ENCODE measurements around the gene TMEM178B.
A peak's percentile ranks its signal among the peaks of the same experiment; 100 is the strongest.

The TMEM178B gene

DNA sequence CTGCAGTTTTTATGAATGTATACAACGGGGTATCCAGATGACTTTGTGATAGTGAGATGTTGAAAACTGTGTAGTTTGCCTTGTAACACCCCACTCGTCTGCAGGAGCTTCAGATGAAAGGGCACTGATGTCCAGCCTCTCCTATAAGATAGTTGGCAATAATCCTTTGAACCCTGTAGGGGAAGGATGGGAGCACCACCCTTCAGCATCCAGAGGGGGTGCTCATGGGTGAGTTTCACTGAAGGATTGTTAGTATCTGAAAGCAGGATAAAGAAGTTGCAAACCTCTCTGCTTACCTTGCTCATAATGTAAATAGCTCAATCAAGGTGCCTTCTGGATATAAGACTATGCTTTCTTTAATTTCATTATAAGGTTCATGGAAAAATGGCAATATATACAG, 201.5 kb downstream of the TMEM178B start:
- FAIRE-seq = no peak

DNA sequence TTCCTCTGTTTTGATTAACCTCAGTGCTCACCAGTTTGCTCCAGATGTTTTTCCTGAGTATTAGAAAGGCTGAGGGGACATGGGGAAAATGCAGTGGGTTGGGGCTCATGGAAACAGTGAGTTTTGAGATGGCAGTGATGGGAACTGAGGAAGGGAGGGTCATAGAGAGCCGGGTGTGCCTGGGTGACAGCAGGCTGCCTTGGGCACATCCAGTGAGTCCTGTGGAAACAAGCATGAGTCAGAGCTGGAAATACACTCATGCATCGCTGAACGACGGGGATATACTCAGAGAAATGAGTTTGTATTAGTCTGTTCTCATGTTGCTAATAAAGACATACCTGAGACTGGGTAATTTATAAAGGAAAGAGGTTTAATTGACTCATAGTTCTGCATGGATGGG, 202.2 kb downstream of the TMEM178B start:
- no peak for FAIRE-seq

DNA sequence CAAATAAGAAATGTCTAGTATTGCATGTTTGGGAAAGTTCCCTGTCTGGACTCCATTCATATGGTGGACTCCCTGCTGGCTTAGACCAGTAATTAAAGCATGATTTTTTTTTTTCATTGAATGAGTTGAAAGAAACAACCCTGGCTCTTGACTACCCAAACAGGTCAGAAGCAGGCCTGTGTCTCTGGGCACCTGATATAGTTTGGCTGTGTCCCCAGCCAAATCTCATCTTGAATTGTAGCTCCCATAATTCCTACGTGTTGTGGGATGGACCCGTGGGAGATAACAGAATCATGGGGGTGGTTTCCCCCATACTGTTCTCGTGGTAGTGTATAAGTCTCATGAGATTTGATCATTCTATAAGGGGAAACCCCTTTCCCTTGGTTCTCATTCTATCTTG, 206.2 kb downstream of the TMEM178B start:
- no peak for FAIRE-seq

DNA sequence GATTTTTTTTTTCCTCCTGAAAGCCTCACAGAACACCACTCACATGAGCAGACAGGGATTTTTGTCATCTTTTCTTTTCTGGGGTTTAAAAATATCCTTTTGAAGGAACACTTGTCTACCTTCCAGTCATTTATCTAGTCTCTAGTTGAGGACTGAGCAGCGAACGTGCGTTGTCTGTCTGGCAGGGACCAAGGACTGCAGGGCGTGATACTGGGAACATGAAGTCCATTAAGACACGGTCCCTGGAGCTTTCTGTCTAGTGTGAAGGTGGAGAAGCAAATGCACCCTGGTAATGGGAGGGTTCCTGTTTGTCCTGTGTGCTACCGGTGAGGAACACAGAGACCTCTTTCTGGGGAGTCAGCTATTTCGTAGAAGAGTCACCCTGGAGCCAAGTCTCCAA, 207.4 kb downstream of the TMEM178B start:
- no peak for FAIRE-seq

DNA sequence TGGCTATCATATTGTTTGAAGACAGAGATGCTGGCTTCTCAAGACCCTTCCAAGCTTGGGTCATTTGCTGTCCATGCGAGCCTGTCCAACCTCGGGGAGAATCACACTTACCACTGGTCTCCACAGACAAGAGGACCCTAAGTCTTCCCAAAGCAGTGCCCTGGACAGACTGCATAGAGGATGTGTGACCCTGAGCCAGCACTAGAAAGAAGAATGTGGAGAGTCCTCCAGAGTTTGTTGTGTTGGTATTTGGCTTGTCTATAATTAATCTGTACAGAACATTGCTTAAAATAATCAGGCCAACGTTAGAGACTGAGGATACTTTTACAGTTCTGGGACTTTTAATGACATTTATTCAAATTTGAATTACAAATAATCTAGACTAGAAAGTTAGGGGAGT, 212.7 kb downstream of the TMEM178B start:
- FAIRE-seq = no peak

DNA sequence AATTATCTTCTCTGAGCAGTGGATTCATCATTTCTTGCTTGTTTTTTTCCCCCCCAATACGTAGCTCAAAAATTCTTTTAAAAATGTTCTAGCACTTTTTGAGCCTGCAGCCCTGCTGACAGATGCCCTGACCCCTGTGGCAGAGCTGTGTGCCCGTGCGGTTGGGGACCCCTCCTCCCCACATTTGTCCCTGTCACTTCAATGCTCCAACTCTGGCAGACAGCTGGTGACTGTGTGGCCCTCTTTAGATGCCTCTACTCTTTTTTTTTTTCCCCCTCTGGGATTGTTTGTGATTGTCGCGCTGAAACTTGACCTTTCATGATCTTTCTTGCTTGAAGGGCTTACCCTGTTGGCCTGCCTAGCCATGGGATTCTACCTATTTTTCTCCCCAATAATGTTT, 214.1 kb downstream of the TMEM178B start:
- FAIRE-seq = no peak

DNA sequence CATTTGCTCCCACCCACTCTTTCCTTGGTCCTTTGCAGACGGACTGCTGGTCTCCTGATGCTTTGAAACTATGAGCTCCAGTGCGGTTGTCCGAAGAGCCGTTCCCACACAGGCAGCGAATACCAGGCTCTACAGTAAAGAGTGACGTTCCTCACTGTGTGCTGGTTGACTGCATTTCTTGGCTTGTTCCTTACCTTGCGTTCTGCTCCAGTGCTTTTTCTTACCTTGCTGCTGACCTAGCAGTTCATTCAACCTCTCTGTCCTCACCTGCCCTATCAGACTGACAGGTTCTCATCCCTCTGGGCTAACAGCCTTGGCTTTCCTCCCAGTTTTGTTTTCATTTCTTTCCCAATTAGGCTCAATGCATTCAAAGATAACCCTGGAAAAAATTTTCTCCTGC, 214.8 kb downstream of the TMEM178B start:
- FAIRE-seq = no peak

DNA sequence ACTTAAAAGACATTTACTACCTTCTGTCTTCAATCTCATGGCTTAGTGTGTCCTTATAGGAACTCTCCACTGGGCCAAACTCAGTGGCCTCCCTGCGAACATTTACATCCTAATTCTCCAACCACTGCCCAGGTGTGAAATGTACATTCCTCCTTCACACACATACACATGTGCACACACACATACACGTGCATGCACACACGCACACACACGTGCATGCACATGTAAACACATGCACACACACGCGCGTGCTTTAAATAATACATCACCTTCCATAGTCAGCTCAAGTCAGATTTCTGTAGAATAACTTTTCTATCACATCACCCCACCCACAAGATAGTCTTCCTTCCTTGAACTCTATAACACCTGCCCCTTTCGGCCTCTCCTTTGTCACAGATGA, 216.5 kb downstream of the TMEM178B start:
- FAIRE-seq = no peak

DNA sequence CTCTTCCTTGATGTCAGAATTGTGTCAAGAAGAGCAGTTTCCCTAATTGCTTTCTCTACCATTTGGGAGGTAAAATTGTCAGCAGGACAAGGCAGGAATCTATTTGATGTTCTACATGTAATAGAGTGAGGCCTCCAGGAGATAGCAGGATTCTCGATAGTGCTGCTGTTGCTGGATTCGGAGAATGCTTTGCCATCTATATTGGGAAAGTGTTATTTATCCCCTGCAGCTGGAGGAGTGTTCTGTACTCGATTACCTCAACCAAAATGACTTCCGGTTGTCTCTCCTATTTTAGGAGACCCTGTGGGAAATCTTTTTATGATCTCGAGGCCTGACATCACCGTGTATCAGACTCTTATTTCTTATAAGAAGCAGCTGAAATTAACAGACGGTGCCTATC, 217.1 kb downstream of the TMEM178B start:
- no peak for FAIRE-seq

DNA sequence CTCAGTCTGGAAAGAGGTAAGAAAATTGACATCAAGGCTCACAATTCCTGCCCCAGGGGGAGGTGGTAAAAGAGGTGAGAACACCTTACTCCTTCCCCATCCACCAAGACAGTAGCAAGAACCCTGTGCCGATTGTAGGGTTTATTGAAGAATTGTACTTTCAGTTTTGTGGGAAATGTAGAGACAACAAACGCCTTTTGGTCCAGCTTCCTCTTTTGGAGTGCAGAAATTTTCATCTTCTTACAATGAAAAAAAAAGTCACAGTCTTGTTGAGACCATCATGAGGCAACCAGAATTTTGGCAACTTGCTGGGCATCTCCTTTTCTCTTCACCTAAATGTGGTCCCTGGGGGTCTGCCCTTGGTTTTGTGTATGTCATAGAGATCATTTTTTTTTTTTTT, 217.7 kb downstream of the TMEM178B start:
- no peak for FAIRE-seq

DNA sequence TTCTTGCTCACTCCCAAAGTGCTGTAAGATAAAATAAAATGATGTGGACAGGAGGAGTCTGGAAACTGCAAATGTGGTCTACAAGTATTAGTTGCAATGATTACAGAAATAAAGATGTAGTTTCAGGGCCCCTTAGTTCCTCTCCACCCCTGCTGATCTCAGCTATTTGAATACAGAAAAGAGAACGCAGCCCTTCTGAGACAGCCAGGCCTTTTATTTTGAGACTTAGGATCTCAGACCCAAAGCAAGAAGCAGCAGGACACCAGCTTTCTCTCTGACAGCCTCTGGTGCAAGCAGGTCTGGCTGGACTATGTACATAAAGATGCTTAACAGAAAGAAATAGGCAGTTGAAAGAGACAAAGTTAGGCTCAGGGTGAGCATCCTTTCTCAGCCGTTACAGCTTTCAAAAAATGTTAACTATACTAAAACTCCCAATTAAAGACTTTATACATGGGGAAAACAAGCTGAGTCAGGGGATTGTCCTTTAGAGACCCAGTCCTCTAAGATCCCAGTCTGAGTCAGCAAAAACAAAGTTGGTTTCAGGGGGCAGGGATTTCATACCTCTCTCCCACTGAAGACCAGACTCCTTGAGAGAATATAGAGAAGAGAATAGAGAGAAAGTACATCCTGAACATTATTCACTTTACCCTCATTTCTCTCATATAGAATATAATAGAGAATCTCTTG, 220.4 kb downstream of the TMEM178B start:
- no peak for FAIRE-seq

DNA sequence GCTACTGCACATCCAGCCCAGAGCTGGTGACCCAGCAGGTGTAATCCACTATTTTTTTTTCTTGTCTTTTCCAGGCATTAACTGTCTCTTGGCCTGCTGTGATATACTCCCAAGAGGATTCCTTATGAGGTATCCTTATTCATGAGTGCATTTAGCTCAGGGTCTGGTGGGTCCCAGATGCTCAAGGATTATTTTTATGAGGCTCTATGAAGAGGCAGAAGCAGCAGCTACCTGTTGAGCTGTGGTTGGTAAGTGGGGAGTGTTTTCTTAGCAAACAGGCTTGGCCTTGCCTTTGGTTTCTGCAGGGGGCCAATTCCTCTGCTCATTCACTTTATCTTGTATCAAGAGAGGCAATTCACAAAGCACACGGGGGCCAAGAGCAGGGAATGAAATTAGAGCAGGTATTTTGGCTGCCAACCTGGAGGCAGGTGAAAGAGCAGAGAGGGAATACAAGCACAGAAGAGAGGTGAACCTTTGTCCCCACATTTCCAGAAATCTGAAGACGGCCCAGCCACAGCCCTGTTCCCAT, 221.6 kb downstream of the TMEM178B start:
- no peak for FAIRE-seq

DNA sequence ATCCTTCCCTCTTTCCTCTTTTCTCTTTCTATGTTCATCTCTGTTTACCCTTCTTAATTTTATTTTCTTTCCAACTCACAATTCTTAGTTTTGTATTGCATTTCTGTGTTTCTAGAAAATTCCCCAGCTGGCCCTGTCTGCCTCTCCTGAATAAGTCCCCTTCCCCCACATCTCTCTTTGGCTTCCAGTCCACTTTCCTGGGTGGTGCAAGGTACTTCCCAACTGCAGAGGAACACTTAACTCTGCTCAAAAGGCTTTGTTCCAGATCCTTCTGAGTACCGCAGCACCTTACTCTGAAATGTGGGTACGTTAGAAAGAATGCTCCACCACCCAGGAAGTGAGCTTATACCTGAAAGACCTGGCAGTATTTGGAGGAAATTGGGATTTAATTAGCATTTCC, 227.0 kb downstream of the TMEM178B start:
- FAIRE-seq = no peak

DNA sequence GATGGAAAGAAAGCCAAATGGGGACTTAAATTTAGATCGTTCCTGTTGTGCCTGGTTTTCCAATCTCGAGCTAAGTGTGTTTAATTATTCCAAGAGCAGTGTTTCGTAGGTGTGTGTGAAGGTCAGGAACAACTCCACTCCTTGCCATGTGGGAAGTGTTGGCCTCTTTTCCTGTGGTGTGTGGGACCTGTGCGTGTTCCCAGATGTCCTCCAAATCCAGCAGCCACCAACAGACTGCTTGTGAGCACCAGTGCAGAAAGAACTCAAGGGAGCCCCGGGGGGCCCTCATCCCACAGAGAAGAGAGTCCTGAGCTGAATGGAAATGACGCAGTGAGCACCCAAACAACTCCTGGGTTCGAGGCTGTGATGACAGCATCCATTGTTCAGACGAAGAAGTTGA, 227.7 kb downstream of the TMEM178B start:
- FAIRE-seq = no peak

DNA sequence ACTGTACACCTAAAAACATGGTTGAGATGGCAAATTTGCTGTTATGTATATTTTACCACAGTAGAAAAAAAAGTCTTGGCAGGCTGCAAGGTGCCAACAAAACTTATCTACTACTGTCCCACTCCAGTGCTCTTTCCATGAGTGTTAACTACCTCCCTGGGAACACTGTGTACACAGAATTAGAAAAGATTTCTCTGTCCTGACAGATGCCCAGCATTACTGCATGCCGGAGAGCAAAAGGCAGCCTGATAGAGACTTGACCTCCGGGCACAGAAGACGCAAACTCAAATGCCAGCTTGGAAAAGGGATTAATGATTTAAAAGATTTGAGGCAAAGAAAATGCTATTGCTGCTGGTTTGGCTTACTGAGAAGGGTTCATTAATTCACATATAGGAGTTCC, 228.8 kb downstream of the TMEM178B start:
- FAIRE-seq = no peak

DNA sequence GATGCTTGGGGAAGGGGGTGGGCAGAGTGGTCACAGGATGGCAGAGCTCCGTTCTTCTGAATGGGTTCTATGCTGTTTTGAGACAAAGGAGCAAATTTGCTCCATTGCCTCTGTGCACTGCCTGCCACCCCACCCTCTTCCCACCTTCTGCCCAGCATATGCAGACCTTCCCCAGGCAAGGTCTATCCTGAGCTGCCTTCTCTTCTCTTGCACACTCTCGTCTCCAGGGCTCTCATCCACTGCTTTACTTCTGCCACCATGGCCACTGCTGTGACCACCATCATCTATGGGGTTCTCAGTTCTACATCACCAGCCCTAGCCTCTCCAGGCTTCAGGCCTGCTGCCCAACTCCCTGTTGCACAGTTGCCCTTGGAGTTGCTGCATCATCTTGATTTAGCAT, 230.4 kb downstream of the TMEM178B start:
- no peak for FAIRE-seq

DNA sequence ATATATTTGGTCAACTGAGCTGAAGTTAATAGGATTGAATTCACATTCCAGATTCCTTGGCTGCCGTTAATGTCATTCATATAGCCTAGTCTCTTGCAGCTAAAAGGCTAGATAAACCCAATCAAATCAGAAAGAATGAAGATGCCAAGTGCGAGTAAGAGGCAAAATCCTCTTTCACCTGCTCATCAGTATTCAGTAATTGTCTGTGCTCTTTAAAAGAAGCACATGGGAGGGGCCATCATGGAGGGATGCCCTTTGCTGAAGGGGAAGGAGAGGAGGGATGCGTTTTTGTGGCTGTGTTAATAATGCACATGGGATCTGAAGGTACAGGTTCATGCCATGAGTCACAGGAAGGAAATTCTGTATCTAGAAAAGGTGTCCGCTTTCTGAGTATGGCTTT, 232.2 kb downstream of the TMEM178B start:
- no peak for FAIRE-seq

DNA sequence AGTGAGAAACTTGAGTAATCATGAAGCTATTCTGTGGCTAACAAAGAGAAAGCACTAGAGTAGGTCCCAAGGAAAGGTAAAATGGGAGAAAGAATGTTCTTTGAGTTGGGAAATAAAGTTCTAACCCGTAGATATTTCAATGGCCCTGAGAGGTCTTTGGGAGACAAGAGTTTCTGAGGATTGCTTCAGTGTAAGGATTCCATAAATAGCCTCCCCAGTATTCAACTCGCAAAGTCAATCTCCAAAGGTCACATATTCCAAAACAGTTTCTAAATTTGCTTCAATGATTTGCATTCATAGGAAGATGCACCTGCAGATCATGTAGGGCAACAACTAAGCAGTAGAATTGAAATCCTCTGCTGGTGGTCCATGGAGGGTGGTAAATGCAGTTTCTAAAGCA, 238.5 kb downstream of the TMEM178B start:
- FAIRE-seq = no peak

DNA sequence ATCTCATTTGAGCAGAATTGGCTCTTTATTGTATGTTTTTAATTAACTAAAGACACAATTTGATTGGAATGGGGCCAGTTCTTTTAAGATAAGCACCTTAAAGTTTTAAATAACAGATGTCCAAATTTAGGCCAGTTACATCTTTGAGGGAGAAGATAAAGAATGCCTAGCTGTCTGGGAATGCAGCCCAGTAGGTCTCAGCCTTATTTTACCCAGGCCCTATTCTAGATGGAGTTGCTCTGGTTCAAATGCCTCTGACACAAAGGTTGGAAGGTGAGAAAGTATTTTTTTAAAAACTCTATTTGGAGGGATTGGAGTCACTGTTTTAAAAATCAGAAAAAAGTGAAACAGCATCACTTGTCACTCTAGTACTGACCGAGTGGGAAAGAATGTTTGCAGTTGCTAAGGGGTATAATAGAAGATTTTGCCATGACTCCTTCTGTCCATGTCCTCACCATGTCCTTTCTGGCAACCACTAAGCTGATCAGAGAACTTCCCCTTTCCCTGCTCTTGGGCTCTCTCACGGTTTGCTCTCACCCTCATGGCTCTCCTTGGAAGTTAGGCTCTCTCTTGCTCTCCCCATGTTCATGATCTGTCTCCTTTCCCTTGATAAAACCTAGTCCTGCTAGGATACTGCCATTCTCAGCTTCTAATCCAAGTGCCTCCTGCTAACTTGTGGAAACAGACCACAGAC, 239.1 kb downstream of the TMEM178B start:
- no peak for FAIRE-seq

DNA sequence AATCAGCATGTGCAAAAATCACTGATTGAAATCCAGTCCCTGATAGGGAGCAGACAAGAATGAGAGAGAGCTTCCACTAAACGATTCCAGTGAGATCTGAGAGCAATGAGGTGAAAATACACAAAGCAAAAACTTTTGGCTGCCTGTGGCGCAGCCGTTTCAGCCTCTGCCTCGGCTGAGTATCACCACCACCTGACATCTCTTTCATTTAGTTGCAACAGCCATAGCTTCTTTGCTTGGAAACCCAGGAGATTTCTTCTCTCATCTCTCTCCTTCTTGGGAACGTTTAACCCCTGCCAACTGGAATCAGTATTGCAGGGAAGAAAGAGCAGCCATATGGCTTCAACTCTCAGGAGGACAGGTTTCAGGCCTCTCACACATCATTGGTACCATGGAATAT, 240.0 kb downstream of the TMEM178B start:
- no peak for FAIRE-seq

DNA sequence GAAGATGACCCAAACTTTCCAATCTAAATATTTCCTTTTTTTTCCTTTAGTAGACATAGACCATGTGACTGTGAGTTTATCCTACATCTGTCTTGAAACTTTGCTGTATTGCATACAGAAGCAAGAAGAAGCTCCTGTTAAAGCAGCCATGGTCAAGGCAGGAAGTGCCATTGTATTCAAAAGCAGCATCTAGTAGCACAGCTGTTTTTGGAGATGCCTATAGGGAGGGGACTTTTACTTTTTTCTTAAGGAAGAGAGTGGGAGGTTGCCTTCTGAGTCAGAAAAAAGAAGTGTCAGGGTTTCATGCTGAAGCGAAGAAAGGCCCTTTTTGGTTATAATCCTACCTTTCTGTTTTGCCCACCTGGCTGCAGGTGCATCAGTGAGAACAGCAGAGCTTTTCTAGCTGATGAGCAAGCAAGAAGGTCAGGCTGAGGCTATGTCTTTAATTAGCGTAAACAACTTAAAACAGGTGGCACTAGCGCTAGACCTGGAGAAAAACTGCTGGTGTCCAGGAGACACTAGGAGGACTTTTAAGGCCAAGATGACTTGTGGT, 243.2 kb downstream of the TMEM178B start:
- FAIRE-seq = peak; percentile 45

DNA sequence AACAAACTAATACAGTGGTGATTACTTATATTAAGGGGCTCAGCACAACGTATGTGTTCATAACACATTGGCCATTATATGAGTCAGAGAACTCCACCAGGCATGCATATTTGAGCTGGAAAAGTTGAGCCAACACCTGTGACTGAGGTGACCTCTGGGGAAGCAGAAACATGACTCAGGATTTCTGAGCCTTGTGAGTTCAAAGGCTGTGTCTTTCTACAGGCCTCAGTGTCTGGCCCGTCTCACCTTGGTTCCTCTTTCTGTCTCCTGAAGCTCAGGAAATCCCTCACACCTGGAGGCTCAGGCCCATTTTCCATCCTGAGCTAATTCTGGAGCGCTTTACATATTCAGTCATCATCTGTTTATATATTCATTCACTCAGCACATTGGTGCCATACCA, 246.4 kb downstream of the TMEM178B start:
- no peak for FAIRE-seq

DNA sequence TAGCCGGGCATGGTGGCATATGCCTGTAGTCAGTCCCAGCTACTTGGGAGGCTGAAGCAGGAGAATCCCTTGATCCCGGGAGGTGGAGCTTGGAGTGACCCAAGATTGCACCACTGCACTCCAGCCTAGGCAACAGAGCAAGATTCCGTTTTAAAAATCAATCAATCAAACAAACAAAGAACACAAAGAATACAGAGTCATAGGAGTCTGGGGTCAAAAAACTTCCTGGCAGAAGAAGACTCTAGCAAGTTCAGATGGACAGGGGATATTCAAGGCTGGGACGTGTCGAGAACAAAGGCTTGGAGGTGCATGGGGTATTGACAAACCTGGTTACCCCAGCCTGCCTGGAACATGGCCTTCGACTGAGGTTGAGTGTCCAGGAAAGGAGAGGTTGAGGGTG, 248.5 kb downstream of the TMEM178B start:
- FAIRE-seq = no peak

DNA sequence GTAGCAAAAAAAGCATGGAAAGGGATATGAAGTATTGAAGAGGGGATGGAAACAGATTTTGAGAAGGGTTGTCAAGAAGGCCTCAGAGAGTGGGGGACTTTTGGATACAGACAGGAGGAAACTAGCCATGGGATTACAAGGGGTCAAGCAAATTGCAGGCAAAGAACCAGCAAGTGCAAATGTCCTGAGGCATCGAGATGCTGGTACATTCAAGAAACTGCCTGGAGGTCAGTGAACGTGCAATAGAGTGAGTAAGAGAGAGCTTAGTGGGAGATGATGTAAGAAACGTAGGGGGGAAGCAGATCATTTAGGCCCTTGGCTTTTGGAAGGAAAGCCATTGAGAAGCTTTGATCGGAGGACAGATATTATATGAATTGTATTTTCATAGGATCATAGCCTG, 250.0 kb downstream of the TMEM178B start:
- no peak for FAIRE-seq
